OCI-LY1 (cell line): ENCODE data around the gene DGCR6L.
"Not testable (repeated sequence)": the region's sequence is repeated elsewhere in the genome, so short reads cannot be mapped to it uniquely, and the experiment has no call there.

Source experiments
- EZH2 ChIP-seq: fragments of 200-600 bp; sonication (generic), shearing (Covaris generic); IDR thresholded peaks from 2 replicates; pipeline ENCODE4 v1.8.0; 2017; ENCODE audit warnings: borderline replicate concordance, mixed run types, mild to moderate bottlenecking, antibody characterized with exemption, low read length, moderate library complexity, mixed read lengths
- TF ChIP-seq, protein P1 (sequence below): fragments of 200-600 bp; sonication (generic), shearing (Covaris generic); IDR thresholded peaks from 2 replicates; pipeline ENCODE4 v1.5.1; 2017; ENCODE audit warnings: mild to moderate bottlenecking, antibody characterized with exemption, low read length, moderate library complexity, mixed read lengths

- TF ChIP-seq, protein P1, sequence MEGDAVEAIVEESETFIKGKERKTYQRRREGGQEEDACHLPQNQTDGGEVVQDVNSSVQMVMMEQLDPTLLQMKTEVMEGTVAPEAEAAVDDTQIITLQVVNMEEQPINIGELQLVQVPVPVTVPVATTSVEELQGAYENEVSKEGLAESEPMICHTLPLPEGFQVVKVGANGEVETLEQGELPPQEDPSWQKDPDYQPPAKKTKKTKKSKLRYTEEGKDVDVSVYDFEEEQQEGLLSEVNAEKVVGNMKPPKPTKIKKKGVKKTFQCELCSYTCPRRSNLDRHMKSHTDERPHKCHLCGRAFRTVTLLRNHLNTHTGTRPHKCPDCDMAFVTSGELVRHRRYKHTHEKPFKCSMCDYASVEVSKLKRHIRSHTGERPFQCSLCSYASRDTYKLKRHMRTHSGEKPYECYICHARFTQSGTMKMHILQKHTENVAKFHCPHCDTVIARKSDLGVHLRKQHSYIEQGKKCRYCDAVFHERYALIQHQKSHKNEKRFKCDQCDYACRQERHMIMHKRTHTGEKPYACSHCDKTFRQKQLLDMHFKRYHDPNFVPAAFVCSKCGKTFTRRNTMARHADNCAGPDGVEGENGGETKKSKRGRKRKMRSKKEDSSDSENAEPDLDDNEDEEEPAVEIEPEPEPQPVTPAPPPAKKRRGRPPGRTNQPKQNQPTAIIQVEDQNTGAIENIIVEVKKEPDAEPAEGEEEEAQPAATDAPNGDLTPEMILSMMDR: not testable (repeated sequence)
- TF ChIP-seq EZH2: not testable (repeated sequence)
Observed at GRCh38 chr22:20269201-20269600, 50.7 kb downstream of the DGCR6L start.
